OCI-LY1 (cell line): Measurements from ENCODE around the gene IL20.

Experiments
- H2AFZ ChIP-seq: fragments of 200-600 bp; sonication (generic), shearing (Covaris generic); 2 replicates; pipeline ENCODE4 v1.6.0; 2014; ENCODE audit warnings: antibody characterized with exemption, mild to moderate bottlenecking, low read length
- H3F3A ChIP-seq: fragments of 200-600 bp; sonication (generic), shearing (Covaris generic); 2 replicates; pipeline ENCODE4 v1.6.0; 2014; ENCODE audit warnings: mild to moderate bottlenecking, antibody characterized with exemption, low read length, moderate library complexity; ENCODE audit not compliant: insufficient read depth
- H3K27ac ChIP-seq: fragments of 200-600 bp; sonication (generic); 2 replicates; pipeline ENCODE4 v1.5.1; 2014; ENCODE audit warnings: low read length, mixed run types, mild to moderate bottlenecking, low read depth; ENCODE audit not compliant: poor library complexity, severe bottlenecking
- H3K27me3 ChIP-seq: fragments of 200-600 bp; sonication (generic); 2 replicates; pipeline ENCODE4 v1.6.0; 2014; ENCODE audit warnings: antibody characterized with exemption, mild to moderate bottlenecking, low read length, moderate library complexity; ENCODE audit not compliant: insufficient read depth
- H3K36me3 ChIP-seq: fragments of 200-600 bp; sonication (generic); 2 replicates; pipeline ENCODE4 v1.6.1; 2014; ENCODE audit warnings: mild to moderate bottlenecking, antibody characterized with exemption, low read length, moderate library complexity, mixed read lengths; ENCODE audit not compliant: insufficient read depth
- H3K4me1 ChIP-seq: fragments of 200-600 bp; sonication (generic); 2 replicates; pipeline ENCODE4 v1.5.1; 2014; ENCODE audit warnings: mild to moderate bottlenecking, low read length, moderate library complexity; ENCODE audit not compliant: insufficient read depth, severe bottlenecking
- H3K4me2 ChIP-seq: fragments of 200-600 bp; sonication (generic), shearing (Covaris generic); 2 replicates; pipeline ENCODE4 v1.6.1; 2014; ENCODE audit warnings: low read length
- H3K4me3 ChIP-seq: fragments of 200-600 bp; sonication (generic); 2 replicates; pipeline ENCODE4 v1.5.1; 2014; ENCODE audit warnings: low read length, low read depth, mild to moderate bottlenecking, mixed read lengths; ENCODE audit not compliant: poor library complexity, severe bottlenecking
- H3K79me2 ChIP-seq: fragments of 200-600 bp; shearing (Covaris generic); 2 replicates; pipeline ENCODE4 v1.6.1; 2016; ENCODE audit warnings: mixed run types, low read length, mixed read lengths; ENCODE audit not compliant: insufficient read depth
- H3K9ac ChIP-seq: fragments of 200-600 bp; sonication (generic), shearing (Covaris generic); 2 replicates; pipeline ENCODE4 v1.6.1; 2014; ENCODE audit warnings: mild to moderate bottlenecking, low read length, mixed read lengths
- H3K9me2 ChIP-seq: fragments of 200-600 bp; sonication (generic), shearing (Covaris generic); 2 replicates; pipeline ENCODE4 v1.6.1; 2014; ENCODE audit warnings: low read depth, mild to moderate bottlenecking, low read length, mixed read lengths
- H3K9me3 ChIP-seq: fragments of 200-600 bp; shearing (Covaris generic); 2 replicates; pipeline ENCODE4 v1.6.1; 2014; ENCODE audit warnings: low read length, mixed read lengths
- H4K20me1 ChIP-seq: fragments of 200-600 bp; sonication (generic), shearing (Covaris generic); 2 replicates; pipeline ENCODE4 v1.6.0; 2016; ENCODE audit warnings: mild to moderate bottlenecking, low read length; ENCODE audit not compliant: insufficient read depth
- CTCF ChIP-seq: fragments of 200-600 bp; sonication (generic), shearing (Covaris generic); IDR thresholded peaks from 2 replicates; pipeline ENCODE4 v1.5.1; 2017; ENCODE audit warnings: mild to moderate bottlenecking, antibody characterized with exemption, low read length, moderate library complexity, mixed read lengths
- EZH2 ChIP-seq: fragments of 200-600 bp; sonication (generic), shearing (Covaris generic); IDR thresholded peaks from 2 replicates; pipeline ENCODE4 v1.8.0; 2017; ENCODE audit warnings: borderline replicate concordance, mixed run types, mild to moderate bottlenecking, antibody characterized with exemption, low read length, moderate library complexity, mixed read lengths

The IL20 gene

GRCh38 chr1:206823727-206824126 is 41.7 kb upstream of the IL20 start:
- no peaks in the 10 kb centered on the region for H3K79me2 ChIP-seq
- H3F3A ChIP-seq = no peaks in the 10 kb centered on the region
- no peaks in the 10 kb centered on the region for H3K9me3 ChIP-seq
- no peaks in the 10 kb centered on the region for H3K36me3 ChIP-seq
- no peak overlapping the region for H2AFZ ChIP-seq
- H3K4me3 ChIP-seq = no peak overlapping the region
- no peaks in the 10 kb centered on the region for H3K9me2 ChIP-seq
- no peaks in the 10 kb centered on the region for H3K4me1 ChIP-seq
- TF ChIP-seq EZH2 (no peak), CTCF (no peak)
- H3K27ac ChIP-seq = no peak overlapping the region
- H3K9ac ChIP-seq = no peak overlapping the region
- no peak overlapping the region for H3K4me2 ChIP-seq
- no peaks in the 10 kb centered on the region for H3K27me3 ChIP-seq
- no peaks in the 10 kb centered on the region for H4K20me1 ChIP-seq

GRCh38 chr1:206824331-206824730 is 41.1 kb upstream of the IL20 start:
- Histone ChIP-seq H3F3A (no peaks in the 10 kb centered on the region), H3K36me3 (no peaks in the 10 kb centered on the region), H4K20me1 (no peaks in the 10 kb centered on the region), H3K4me3 (no peak overlapping the region), H3K27me3 (no peaks in the 10 kb centered on the region), H3K79me2 (no peaks in the 10 kb centered on the region), H3K27ac (no peak overlapping the region), H3K9me3 (no peaks in the 10 kb centered on the region), H3K4me1 (no peaks in the 10 kb centered on the region), H2AFZ (no peak overlapping the region), H3K9ac (no peak overlapping the region), H3K9me2 (no peaks in the 10 kb centered on the region), H3K4me2 (no peak overlapping the region)
- TF ChIP-seq EZH2 (no peak), CTCF (no peak)

GRCh38 chr1:206826394-206826793 is 39.0 kb upstream of the IL20 start:
- no peak overlapping the region for H3K4me3 ChIP-seq
- no peak overlapping the region for H3K9ac ChIP-seq
- no peaks in the 10 kb centered on the region for H3K9me3 ChIP-seq
- H3K4me2 ChIP-seq = no peak overlapping the region
- TF ChIP-seq CTCF (no peak), EZH2 (no peak)
- no peaks in the 10 kb centered on the region for H3F3A ChIP-seq
- no peaks in the 10 kb centered on the region for H3K36me3 ChIP-seq
- H3K9me2 ChIP-seq = no peaks in the 10 kb centered on the region
- H2AFZ ChIP-seq = no peak overlapping the region
- H3K4me1 ChIP-seq = no peaks in the 10 kb centered on the region
- H3K27me3 ChIP-seq = 0 out of 2 replicates have a peak, but pooled peaks cover 5% of the 10 kb centered on the region
- H3K27ac ChIP-seq = no peak overlapping the region
- no peaks in the 10 kb centered on the region for H3K79me2 ChIP-seq
- no peaks in the 10 kb centered on the region for H4K20me1 ChIP-seq
